ENCODE results near the gene DNAAF8. TPM values are rescaled to one million over a fixed set of nuclear protein-coding genes. Genes with fewer than 3 reads are reported as not detected.

Gene DNAAF8

GRCh38 chr16:4796982-4797804 is 62.9 kb downstream of the DNAAF8 start:
- H3K4me2 ChIP-seq (ENCODE audit: low read length, poor library complexity, severe bottlenecking) = no peak overlapping the region
- no peak overlapping the region for H3K4ac ChIP-seq (ENCODE audit: low read depth in 1 of 2, low read length in 2 of 2)
- H2BK12ac ChIP-seq (ENCODE audit: low read length in 2 of 2) = no peak overlapping the region
- H3K79me1 ChIP-seq (replicated peaks; ENCODE audit: low read length, poor library complexity, severe bottlenecking) = peaks cover 13% of the 10 kb centered on the region
- no peak overlapping the region for H4K8ac ChIP-seq (ENCODE audit: low read length)
- H3K23ac ChIP-seq (ENCODE audit: low read length in 2 of 2) = no peak overlapping the region
- no peak for DNase-seq
- H2AK5ac ChIP-seq (ENCODE audit: low read length, severe bottlenecking) = no peak overlapping the region
- H4K91ac ChIP-seq (ENCODE audit: low read length) = no peak overlapping the region
- WGBS = 86% methylated on average over 17 of the region's 21 CpGs
- no peak overlapping the region for H2AFZ ChIP-seq (ENCODE audit: low read depth, low read length)
- H2BK120ac ChIP-seq (ENCODE audit: low read depth, low read length) = no peak overlapping the region
- peaks cover 14 to 62% of the 10 kb centered on the region in 2 experiments for H3K36me3 ChIP-seq (ENCODE audit: control insufficient read depth in 1 of 2, insufficient read depth in 2 of 2, low read depth in 1 of 2, low read length in 2 of 2)
- H3K27ac ChIP-seq (ENCODE audit: low read length, poor library complexity, severe bottlenecking) = no peak overlapping the region
- H2BK5ac ChIP-seq (ENCODE audit: low read depth, low read length, poor library complexity, severe bottlenecking) = no peak overlapping the region
- H3K9me3 ChIP-seq (ENCODE audit: control insufficient read depth, low read length) = no peaks in the 10 kb centered on the region
- no peak overlapping the region for H3K4me3 ChIP-seq (ENCODE audit: insufficient read depth in 1 of 2, low read depth in 1 of 2, low read length in 2 of 2)
- no peak overlapping the region for H3K14ac ChIP-seq (ENCODE audit: low read length in 2 of 2)
- H3K9ac ChIP-seq (ENCODE audit: low read length) = no peak overlapping the region
- peaks cover 13% of the 10 kb centered on the region for H3K4me1 ChIP-seq (ENCODE audit: control insufficient read depth, insufficient read depth, low read depth, low read length)
- no peak overlapping the region for H2BK15ac ChIP-seq (ENCODE audit: low read depth, poor library complexity, severe bottlenecking)
- no peak overlapping the region for H3K18ac ChIP-seq (ENCODE audit: low read depth in 1 of 2, low read length in 2 of 2)
- no peaks in the 10 kb centered on the region for H3K27me3 ChIP-seq (ENCODE audit: control insufficient read depth in 1 of 2, insufficient read depth in 1 of 2, low read length in 2 of 2)

GRCh38 chr16:4797805-4798252 is 63.5 kb downstream of the DNAAF8 start:
- Histone ChIP-seq H3K27ac (ENCODE audit: low read length, poor library complexity, severe bottlenecking) (no peak overlapping the region), H2BK5ac (ENCODE audit: low read depth, low read length, poor library complexity, severe bottlenecking) (no peak overlapping the region), H2BK120ac (ENCODE audit: low read depth, low read length) (no peak overlapping the region), H3K9me3 (ENCODE audit: control insufficient read depth, low read length) (no peaks in the 10 kb centered on the region), H3K23ac (ENCODE audit: low read length in 2 of 2) (no peak overlapping the region), H3K4me2 (ENCODE audit: low read length, poor library complexity, severe bottlenecking) (no peak overlapping the region), H3K4me1 (ENCODE audit: control insufficient read depth, insufficient read depth, low read depth, low read length) (peaks cover 13% of the 10 kb centered on the region), H3K9ac (ENCODE audit: low read length) (no peak overlapping the region), H2AFZ (ENCODE audit: low read depth, low read length) (no peak overlapping the region), H3K4ac (ENCODE audit: low read depth in 1 of 2, low read length in 2 of 2) (no peak overlapping the region), H4K8ac (ENCODE audit: low read length) (no peak overlapping the region), H3K27me3 (ENCODE audit: control insufficient read depth in 1 of 2, insufficient read depth in 1 of 2, low read length in 2 of 2) (no peaks in the 10 kb centered on the region), H3K14ac (ENCODE audit: low read length in 2 of 2) (no peak overlapping the region), H3K36me3 (ENCODE audit: control insufficient read depth in 1 of 2, insufficient read depth in 2 of 2, low read depth in 1 of 2, low read length in 2 of 2) (peaks cover 14 to 62% of the 10 kb centered on the region in 2 experiments), H3K79me1 (replicated peaks; ENCODE audit: low read length, poor library complexity, severe bottlenecking) (peaks cover 13% of the 10 kb centered on the region), H2AK5ac (ENCODE audit: low read length, severe bottlenecking) (no peak overlapping the region), H2BK12ac (ENCODE audit: low read length in 2 of 2) (no peak overlapping the region), H3K18ac (ENCODE audit: low read depth in 1 of 2, low read length in 2 of 2) (no peak overlapping the region), H3K4me3 (ENCODE audit: insufficient read depth in 1 of 2, low read depth in 1 of 2, low read length in 2 of 2) (no peak overlapping the region), H2BK15ac (ENCODE audit: low read depth, poor library complexity, severe bottlenecking) (no peak overlapping the region), H4K91ac (ENCODE audit: low read length) (no peak overlapping the region)
- WGBS = 93% methylated on average over 22 of the region's 22 CpGs
- no peak for DNase-seq

- Histone ChIP-seq H2BK120ac (ENCODE audit: low read depth, low read length) (no peak overlapping the region), H3K14ac (ENCODE audit: low read length in 2 of 2) (no peak overlapping the region), H3K4me3 (ENCODE audit: insufficient read depth in 1 of 2, low read depth in 1 of 2, low read length in 2 of 2) (peak overlapping the region in 1 of 2 experiments; percentile 14), H2BK15ac (ENCODE audit: low read depth, poor library complexity, severe bottlenecking) (no peak overlapping the region), H3K4ac (ENCODE audit: low read depth in 1 of 2, low read length in 2 of 2) (no peak overlapping the region), H3K4me1 (ENCODE audit: control insufficient read depth, insufficient read depth, low read depth, low read length) (peaks cover 13% of the 10 kb centered on the region), H3K9ac (ENCODE audit: low read length) (no peak overlapping the region), H3K4me2 (ENCODE audit: low read length, poor library complexity, severe bottlenecking) (no peak overlapping the region), H4K91ac (ENCODE audit: low read length) (no peak overlapping the region), H3K36me3 (ENCODE audit: control insufficient read depth in 1 of 2, insufficient read depth in 2 of 2, low read depth in 1 of 2, low read length in 2 of 2) (peaks cover 14 to 62% of the 10 kb centered on the region in 2 experiments), H3K27me3 (ENCODE audit: control insufficient read depth in 1 of 2, insufficient read depth in 1 of 2, low read length in 2 of 2) (no peaks in the 10 kb centered on the region), H4K8ac (ENCODE audit: low read length) (no peak overlapping the region), H3K79me1 (replicated peaks; ENCODE audit: low read length, poor library complexity, severe bottlenecking) (peaks cover 13% of the 10 kb centered on the region), H2AK5ac (ENCODE audit: low read length, severe bottlenecking) (no peak overlapping the region), H3K9me3 (ENCODE audit: control insufficient read depth, low read length) (no peaks in the 10 kb centered on the region), H3K23ac (ENCODE audit: low read length in 2 of 2) (no peak overlapping the region), H2BK5ac (ENCODE audit: low read depth, low read length, poor library complexity, severe bottlenecking) (no peak overlapping the region), H3K18ac (ENCODE audit: low read depth in 1 of 2, low read length in 2 of 2) (no peak overlapping the region), H2AFZ (ENCODE audit: low read depth, low read length) (no peak overlapping the region), H3K27ac (ENCODE audit: low read length, poor library complexity, severe bottlenecking) (no peak overlapping the region), H2BK12ac (ENCODE audit: low read length in 2 of 2) (no peak overlapping the region)
- no peak for DNase-seq
- WGBS = 91% methylated on average over 14 of the region's 16 CpGs
Measured at GRCh38 chr16:4798456-4798855, 64.1 kb downstream of the DNAAF8 start.

Small RNA genes within 50 kb of the gene (small RNA-seq; reads per million reads assigned to genes)
- gene RF00017 (ENCODE audit: low read depth) = not detected
